PFSK-1 (cell line): ENCODE measurements around the gene SYTL5.

ENCODE experiments used
- FOXP2 ChIP-seq: optimal IDR thresholded peaks from 2 replicates; pipeline ENCODE3; 2011; ENCODE audit warnings: borderline replicate concordance, control low read depth, inconsistent platforms; ENCODE audit not compliant: insufficient read depth; ENCODE audit errors: extremely low read length, extremely low read depth
- POLR2AphosphoS5 ChIP-seq: IDR thresholded peaks from 2 replicates; pipeline ENCODE4 v1.6.1; 2012; ENCODE audit warnings: low read depth, mild to moderate bottlenecking, control low read depth, low read length, moderate library complexity
- REST ChIP-seq, 2 experiments: IDR thresholded peaks; 2 replicates each; pipeline versions ENCODE4 v1.6.1 to v1.8.0; 2011 to 2012; ENCODE audit warnings: low read depth in 2 of 2, low read length in 2 of 2, control low read depth in 1 of 2, inconsistent platforms in 1 of 2, mild to moderate bottlenecking in 1 of 2, moderate library complexity in 1 of 2; ENCODE audit not compliant: insufficient read depth in 1 of 2
- SIN3A ChIP-seq: IDR thresholded peaks from 2 replicates; pipeline ENCODE4 v1.6.1; 2012; ENCODE audit warnings: mild to moderate bottlenecking, low read length, moderate library complexity, borderline replicate concordance; ENCODE audit not compliant: insufficient read depth
- TAF1 ChIP-seq: IDR thresholded peaks from 2 replicates; pipeline ENCODE4 v1.6.1; 2012; ENCODE audit warnings: low read length, control low read depth, borderline replicate concordance; ENCODE audit not compliant: insufficient read depth

SYTL5 gene

GRCh38 chrX:38154818-38155217, 148.5 kb downstream of the SYTL5 start:
- TF ChIP-seq TAF1 (no peak), REST (IDR thresholded peaks at IDR 0.05; ENCODE audit: insufficient read depth in 1 of 2, low read depth in 2 of 2, low read length in 2 of 2) (no peak), POLR2AphosphoS5 (no peak)

- no peak for TF ChIP-seq POLR2AphosphoS5
- no peak for TF ChIP-seq TAF1
- TF ChIP-seq REST (IDR thresholded peaks at IDR 0.05; ENCODE audit: insufficient read depth in 1 of 2, low read depth in 2 of 2, low read length in 2 of 2): no peak
Measured at GRCh38 chrX:38156838-38157237, 150.5 kb downstream of the SYTL5 start.

- TF ChIP-seq POLR2AphosphoS5 (no peak), SIN3A (no peak), REST (IDR thresholded peaks at IDR 0.05; ENCODE audit: insufficient read depth in 1 of 2, low read depth in 2 of 2, low read length in 2 of 2) (no peak), FOXP2 (no peak), TAF1 (no peak)
Measured at GRCh38 chrX:38163193-38163592, 156.8 kb downstream of the SYTL5 start.

GRCh38 chrX:38165023-38165422, 158.7 kb downstream of the SYTL5 start:
- TF ChIP-seq FOXP2: no peak
- TF ChIP-seq REST (IDR thresholded peaks at IDR 0.05; ENCODE audit: insufficient read depth in 1 of 2, low read depth in 2 of 2, low read length in 2 of 2): no peak
- TF ChIP-seq SIN3A: no peak

- TF ChIP-seq FOXP2 (no peak), POLR2AphosphoS5 (no peak), TAF1 (no peak), SIN3A (no peak)
Measured at GRCh38 chrX:38166478-38167083, 160.2 kb downstream of the SYTL5 start.
